ENCODE data around the gene GP2. TPM values are rescaled to one million over a fixed set of nuclear protein-coding genes. Genes with fewer than 3 reads are reported as not detected.

Gene GP2
- total RNA-seq, 1 experiment from 2014 or later, result not detected

DNA sequence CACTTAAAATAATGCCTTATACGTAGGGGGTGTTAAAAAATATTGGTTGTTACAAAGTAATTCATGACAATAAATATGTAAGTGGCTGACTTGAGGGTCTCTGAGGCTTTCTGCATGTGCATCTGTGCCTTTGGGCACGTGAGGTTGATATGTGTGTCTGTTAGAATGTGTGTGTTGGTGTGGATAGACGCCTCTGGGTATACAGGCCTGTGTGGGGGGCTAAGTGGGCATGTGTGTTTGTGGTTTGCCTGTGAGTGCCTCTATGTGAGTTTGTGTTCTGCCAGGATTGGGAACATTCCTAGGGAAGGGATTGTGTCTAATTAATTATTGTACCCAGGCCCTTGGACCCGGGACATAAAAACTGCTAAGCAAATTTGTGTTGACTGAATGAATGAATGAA is 19.0 kb downstream of the GP2 start:
- DNase-seq (ENCODE audit: extremely low read depth, low read depth), result no peak

DNA sequence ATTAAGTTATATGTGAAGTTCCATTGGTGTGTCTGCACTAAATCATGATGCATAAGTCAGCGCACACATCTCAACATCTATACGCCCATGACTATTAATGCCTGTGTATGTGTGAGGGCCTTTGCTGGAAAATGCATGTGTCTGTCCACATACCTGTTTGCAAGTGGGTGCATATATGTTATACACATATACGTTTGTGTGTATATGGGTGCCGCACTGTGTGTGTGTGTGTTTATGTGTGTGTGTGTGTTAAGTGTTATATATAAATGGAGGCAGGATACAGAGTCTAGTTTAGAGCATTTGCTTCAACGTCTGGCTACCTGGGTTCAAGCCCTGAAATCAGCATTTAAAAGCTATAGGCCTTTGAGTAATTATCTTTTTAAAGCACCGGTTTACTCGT is 19.5 kb downstream of the GP2 start:
- DNase-seq (ENCODE audit: extremely low read depth, low read depth), result no peak

DNA sequence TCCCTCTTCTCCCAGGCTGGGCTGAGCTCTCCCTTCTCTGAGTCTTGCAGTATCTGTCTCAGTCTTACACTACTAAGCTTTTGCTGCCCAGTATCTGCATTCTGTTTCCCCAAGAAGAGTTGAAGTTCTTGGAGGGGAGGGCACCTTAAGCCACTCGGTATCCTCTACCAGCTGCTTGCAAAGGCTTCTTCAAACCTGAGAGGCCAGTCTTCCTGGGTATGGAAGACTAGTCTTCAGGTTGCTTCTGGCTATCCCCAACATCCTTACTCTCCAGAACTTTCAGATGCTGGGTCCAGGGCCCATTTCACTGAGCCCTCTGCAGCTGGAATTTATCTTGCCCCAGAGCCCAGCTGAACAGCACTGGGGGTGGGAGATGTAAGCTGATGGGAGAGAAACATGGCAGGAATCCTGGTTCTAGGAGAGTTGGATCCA is 20.1 kb downstream of the GP2 start:
- DNase-seq (ENCODE audit: extremely low read depth, low read depth), result no peak

DNA sequence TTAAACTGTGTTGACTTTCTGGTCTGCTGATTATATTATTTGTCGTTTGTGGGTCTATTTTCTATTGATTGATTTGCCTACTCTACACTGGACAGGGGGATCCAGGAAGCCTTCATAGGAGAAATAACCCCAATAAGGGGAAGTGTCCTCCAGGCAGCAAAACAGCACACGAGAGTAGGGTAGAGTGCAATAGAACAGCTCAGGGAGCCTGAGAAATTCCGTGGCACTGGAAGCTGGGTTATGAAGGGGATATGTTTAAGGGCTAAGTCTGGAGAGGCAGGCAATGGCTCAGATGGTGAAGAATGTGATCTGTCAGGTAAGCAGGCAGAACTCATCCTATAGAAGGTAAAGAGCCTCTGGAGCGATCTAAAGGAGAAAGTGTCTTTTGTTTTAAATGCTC is 20.9 kb downstream of the GP2 start:
- no peak for DNase-seq (ENCODE audit: extremely low read depth, low read depth)

DNA sequence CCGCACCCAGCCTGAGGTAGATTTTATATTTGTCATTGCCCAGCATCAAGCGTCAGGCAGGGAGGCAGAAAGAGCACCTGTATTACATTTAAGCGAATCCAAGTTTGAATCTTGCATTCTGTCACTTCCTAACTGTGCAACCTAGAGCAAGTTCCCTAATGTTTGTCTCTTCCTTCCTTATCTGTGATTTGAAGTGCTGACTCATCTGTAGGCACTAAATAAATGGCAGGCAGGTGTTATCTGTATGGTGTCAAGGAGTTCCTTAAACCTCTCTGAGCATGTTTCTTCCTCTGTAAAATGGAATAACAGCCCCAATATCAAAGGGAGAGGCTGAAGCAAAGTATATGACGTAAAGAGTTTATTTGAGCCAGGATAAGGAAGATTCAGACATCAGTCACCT is 24.3 kb downstream of the GP2 start:
- no peak for DNase-seq (ENCODE audit: extremely low read depth, low read depth)

DNA sequence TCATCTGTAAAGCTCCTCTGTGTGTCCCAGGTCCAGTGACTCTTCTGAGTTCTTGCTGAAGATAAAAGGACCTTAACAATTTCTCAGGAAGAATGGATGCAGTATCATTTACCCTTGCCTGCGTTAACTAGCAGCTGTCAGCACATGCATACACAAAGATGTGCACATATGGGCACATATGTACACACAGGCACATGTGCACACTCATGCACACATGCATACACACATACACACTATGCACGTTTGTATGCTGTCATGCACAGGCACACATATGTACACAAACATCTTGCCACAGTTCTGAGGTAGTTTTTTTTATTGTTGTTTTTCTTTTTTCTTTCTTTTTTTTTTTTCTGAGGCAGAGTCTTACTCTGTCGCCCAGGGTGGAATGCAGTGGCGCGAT is 24.9 kb downstream of the GP2 start:
- DNase-seq (ENCODE audit: extremely low read depth, low read depth), result no peak

DNA sequence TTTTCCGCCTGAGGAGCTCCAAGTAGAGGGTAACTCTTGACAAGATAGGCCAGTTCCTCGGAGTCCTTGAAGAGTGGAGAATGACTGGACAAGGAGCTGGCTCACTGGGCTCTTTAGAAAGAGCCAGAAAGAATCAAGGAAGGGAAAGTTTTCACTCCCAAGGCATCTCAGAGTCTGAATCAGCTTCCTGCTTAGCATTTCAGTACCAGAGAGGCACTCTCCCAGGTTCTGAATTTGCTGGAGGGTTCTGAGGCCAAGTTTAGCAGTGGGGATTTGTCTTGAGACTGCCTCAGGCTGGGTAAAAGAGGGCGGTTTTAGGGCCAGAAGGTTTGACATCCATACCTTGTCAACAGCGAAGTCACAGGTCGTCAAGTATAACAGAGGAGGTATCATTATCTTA is 25.5 kb downstream of the GP2 start:
- DNase-seq (ENCODE audit: extremely low read depth, low read depth), result no peak

DNA sequence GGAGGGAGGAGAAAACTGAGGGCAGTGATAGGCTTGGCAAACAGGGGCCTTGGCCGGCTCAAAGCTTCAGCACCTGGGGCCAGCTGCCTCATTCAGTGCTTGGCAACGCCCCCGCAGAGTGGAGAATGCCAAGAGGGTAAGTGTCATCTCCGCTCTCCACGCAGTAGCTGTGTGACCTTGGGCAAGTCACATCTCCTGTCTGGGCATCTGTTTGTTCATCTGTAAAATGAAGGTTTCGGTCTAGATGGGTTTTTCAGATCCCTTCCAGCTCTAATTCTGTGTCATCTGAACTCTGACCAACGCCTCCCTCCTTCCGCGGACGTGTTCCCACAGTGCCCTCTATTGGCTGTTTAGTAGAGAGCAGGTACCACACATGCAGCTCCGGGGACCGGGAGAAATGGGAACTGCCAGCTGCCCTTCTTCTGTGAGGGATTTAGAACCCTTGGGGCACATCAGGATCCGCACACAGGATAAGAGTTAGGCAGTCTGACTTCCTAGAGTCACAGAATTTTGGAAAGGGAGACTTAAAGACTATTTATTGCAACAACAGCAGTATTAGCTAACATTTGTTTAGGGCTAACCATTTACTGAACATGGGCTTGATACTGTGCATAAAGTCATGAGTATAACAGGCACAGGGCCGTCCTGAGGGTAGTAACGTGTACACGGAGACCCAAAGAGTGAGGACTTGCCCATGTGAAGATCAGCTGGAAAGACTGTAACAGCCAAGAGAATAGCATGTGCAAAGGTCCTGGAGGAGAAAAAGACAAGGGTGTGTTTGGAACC is 26.8 kb downstream of the GP2 start:
- DNase-seq (ENCODE audit: extremely low read depth, low read depth), result peak; percentile 70

DNA sequence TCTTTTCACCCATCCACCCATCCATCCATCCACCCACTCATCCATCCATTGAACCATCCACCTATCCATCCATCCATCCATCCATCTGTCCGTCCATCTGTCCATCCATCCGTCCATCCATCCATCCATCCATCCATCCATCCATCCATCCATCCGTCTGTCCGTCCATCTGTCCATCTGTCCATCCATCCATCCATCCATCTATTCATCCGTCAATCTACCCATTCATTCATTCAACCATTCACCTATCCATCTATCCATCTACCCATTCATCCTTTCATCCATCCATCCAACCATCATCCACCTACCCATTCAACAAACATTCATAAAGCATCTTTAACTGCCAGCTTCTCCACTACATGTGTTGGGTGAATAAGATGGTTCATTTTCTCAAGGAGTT is 28.9 kb downstream of the GP2 start:
- no peak for DNase-seq (ENCODE audit: extremely low read depth, low read depth)

DNA sequence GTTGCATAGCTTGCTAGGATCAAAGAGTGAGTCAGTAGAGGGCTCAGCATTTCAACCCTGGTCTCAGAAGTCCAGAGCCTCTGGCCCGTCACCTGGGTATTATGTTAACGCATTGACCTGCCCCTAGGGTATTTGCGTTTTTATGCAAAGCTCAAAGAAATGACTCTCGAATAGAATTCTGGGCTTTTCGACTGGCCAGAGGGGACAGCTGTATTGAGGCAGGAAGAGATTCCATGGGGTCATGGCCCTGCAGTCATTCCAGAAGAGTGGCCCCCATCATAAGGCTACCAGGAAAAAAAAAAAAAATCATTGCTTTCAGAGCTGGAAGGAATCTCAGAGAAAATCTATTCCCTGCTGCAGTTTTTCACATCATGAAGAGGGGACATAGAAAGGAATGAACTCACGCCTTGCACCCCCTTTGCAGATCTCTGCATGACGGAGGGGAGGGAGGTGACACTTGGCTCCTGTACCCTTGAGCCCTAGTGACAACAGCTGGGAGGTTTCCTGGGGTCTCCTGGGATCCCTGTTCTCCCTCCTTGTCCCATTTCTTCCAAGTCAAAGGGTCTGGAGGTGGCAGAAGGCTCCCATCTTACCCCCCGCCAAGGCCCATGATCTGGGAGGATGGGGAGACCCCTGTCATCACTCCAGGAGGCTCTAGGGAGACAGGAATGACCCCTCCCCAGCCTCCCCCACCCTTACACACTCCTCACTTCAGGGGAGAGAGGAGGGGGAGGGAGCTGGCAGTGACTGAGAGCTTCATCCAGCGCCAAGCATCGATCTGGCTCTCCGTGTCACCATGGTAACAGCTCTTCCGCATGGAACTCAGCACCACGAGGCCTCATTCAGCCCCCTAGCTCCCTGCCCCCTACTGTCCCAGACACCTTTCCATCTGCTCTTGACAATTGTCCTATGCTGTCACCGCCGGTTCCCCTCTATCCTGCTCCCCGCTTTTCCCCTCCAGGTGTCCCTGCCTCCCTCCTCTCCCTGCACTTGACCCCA is 35.8 kb downstream of the GP2 start:
- no peak for DNase-seq (ENCODE audit: extremely low read depth, low read depth)

DNA sequence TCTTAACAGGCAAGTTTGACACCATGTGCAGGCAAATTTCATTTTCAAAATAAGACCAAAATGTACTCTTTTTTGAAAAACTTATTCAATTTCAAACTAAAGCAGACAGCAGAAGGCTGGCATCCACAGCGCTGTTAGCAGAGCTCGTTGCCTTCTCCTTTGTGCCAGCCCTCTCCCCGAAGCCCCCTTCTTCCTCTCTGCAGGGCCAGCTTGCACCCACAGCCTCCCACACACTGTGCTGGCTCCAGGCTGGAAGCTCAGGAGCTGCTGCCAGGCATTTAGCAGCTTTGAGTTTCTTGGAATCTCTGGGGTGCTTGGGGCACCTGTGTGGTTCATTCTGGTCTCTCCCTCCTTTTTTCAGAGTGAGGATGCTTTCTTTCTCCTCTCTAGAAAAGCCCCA is 37.7 kb downstream of the GP2 start:
- DNase-seq (ENCODE audit: extremely low read depth, low read depth), result no peak

DNA sequence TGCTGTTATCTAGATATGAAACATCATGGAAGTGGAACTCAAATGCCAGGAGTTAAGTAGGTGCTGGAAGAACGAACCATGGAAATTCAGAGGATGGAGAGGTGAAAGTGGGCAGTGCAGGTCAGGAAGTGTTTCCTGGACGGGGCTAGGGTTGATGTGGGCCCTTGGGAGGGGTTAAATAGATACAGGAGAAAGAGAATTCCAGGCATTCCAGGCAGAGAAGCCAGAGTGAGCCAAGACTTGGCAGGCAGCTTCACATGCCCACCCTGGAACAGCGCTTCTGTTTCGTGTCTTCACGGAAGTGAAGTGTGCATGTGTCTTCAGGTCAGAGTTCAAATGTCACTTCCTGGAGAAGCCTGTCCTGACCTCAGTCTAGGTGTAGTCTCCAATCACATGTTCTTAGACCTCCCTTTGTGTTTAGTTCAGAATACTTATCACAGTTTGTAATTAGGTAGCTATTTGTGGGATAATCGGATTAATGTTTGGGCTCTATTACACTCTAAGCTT is 41.3 kb downstream of the GP2 start:
- no peak for DNase-seq (ENCODE audit: extremely low read depth, low read depth)

DNA sequence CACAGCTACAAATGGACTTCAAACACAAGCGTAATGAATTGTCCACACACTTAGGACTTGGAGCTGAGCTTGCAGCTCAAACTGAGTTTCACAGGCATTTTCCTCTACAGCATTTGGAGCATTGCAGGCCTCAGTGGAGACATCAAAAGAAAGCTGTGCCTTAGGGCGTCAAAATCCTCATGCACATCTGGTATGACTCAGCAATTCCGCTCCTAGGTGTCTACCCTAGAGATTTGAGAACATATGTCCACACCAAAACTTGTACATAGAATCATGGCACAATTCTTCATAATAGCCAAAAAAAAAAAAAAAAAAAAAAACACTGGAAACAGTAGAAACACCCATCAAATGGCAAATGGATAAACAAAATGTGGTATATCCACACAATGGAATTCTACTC is 47.1 kb downstream of the GP2 start:
- DNase-seq (ENCODE audit: extremely low read depth, low read depth), result no peak

DNA sequence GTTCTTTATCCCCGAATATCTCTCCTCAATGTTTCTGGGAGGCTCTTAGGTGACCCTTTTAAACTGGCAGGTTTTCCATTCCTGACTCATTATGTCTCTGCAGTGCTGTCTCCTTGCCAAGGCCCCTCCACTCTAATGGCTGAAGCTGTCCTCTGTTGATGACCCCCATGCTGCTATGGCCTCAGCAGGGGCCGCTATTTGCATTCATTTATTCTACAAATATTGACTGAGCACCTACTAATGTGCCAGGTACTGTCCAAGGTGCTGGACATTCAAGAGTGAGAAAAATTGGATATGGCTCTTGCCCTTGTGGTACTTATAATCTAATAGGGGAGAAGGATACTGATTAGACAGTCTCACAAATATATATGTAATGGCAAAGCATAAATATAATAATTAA is 55.4 kb downstream of the GP2 start:
- no peak for DNase-seq (ENCODE audit: extremely low read depth, low read depth)

DNA sequence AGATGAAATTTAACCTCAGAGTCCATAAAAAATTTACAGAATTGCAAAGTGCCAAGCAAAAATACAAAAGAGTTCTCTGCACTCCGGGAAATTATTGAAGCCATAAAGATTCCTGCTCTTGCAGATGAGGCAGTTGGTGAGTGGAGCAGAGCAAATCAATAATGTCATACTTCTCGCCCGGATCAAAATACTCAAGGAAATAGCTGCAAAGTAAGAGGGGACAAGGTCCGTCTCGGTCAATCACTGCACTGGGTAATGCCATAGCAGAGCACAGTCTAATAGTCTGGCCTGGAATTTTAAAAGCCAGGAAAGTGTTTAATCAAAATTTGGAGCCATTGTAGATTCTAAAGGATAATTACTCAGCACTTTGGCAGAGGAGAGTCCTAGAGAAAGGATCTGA is 58.9 kb downstream of the GP2 start:
- DNase-seq (ENCODE audit: extremely low read depth, low read depth), result no peak

DNA sequence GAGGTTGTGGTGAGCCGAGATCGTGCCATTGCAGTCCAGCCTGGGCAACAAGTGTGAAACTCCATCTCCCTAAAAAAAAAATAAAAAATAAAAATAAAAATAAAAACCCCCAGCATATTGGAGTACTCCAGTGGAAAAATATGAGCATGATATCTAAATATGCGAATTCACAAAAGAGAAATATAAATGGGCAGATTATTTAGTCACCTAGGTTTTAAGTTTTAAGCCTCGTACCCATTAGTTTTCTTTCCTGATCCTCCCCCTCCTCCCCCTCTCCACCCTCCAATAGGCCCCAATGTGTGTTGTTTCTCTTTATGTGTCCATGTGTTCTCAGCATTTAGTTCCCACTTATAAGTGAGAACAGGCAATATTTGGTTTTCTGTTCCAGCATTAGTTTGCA is 62.3 kb downstream of the GP2 start:
- DNase-seq (ENCODE audit: extremely low read depth, low read depth), result no peak

DNA sequence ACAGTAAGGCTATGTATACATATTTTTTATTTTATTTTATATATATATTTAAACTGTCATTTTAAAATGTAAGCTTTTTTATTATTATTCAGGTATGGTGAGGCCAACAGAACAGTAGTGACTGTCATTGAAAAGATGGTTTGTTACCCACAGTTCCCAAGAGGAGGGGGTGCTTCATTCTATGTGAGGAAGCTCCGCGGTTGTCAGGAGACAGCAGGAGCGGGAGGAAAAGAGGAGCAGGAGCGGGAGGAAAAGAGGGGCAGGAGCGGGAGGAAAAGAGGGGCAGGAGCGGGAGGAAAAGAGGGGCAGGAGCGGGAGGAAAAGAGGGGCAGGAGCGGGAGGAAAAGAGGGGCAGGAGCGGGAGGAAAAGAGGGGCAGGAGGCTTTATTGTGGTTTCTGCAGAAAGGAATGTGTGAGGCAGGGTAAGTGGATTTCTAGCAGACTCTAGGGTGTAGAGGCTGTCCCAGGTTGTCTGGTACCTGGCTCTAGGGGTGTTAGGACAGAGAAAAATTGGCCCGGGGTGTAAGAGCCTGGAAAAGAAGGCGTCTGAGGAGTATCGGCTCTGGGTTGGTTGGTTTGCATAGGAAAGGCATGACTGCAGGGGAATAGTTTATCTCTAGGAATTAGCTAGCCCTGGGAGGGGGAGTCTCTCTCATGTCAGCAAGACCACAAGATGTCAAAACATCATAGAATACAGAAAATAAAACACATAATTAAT is 64.0 kb downstream of the GP2 start:
- no peak for DNase-seq (ENCODE audit: extremely low read depth, low read depth)

DNA sequence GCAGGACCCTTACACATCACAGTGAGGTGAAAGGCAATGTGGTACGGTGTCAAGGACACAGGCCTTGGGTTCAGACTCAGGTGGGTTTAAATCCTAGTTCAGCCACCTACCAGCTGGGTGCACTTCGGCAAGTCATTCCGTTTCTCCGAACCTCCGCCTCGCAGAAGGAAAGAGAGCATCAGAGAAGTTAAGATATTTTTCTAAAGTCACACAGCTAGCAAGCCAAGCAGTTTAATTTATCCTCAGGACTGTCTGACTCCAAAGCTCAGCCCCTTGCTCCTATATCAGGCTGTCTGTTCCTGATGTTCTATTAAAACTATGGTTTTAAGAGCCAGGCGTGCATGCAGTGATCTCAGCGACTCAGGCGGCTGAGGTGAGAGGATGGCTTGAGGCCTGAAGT is 65.1 kb downstream of the GP2 start:
- no peak for DNase-seq (ENCODE audit: extremely low read depth, low read depth)

DNA sequence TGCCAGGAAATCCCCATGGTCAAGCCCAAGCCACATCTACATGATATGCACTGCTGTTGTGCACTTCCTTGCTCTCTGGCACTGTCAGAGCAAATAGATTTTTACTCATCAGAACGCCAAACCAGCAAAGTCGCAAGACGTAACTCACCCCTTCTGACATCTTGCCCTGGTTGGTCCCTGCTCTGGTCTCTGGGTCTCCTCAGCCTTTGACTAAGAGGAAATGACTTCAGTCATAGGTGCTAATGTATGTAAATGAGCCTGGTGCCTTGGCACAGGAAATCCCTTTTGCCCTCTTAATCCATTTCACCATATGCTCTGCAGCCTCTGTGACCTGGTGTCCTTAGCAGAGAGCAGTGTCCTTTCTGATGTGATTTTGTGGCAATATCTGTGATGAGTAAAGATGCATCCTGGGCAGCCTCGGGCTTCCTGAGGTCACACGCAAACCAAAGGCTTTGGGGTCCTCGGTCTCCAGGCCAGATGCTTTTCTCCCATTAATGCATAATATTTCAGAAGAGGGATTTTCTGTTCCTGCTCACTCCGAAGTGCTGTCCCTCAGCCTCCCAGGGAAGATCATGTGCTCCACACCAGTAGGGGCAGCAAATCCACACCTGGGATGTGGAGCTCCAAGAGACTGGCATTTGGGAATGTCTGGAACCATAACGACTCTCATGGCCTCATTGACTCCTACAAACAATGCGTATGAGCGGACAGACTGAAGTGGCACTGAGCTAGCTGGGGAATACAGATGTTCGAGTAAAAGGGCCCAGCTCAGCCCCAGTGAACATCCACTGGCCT is 66.9 kb downstream of the GP2 start:
- DNase-seq (ENCODE audit: extremely low read depth, low read depth), result no peak
